ENCODE results near the gene FNBP1L.

DNA sequence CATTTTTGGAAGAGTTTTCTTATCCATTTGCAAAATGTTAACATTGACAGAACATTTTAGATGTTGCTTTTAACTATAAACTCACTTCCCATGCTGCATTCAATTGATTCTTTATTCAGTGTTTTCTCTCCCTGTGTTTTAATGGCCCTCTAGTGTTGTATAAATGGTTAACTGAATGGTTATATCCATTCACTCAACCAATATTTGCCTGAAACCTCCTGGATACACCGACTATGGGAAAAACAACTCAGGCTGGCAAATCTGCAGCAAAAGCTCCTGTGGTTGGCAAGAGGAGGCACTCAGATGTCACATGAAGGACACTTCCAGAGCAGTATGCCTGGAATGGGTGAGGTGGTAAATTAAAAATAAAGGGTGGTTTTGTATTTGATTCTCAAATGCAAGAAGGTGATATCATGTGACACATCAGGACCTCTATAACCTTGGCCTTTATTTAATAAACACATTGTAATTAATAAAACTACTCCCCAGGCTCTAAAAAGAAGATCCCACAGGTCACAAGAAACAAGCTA lies 126.1 kb downstream of the FNBP1L start:
- no peak for TF ChIP-seq ZNF174 (CRISPR knock-in tag; IDR thresholded peaks at IDR 0.05)
- TF ChIP-seq, protein P1, sequence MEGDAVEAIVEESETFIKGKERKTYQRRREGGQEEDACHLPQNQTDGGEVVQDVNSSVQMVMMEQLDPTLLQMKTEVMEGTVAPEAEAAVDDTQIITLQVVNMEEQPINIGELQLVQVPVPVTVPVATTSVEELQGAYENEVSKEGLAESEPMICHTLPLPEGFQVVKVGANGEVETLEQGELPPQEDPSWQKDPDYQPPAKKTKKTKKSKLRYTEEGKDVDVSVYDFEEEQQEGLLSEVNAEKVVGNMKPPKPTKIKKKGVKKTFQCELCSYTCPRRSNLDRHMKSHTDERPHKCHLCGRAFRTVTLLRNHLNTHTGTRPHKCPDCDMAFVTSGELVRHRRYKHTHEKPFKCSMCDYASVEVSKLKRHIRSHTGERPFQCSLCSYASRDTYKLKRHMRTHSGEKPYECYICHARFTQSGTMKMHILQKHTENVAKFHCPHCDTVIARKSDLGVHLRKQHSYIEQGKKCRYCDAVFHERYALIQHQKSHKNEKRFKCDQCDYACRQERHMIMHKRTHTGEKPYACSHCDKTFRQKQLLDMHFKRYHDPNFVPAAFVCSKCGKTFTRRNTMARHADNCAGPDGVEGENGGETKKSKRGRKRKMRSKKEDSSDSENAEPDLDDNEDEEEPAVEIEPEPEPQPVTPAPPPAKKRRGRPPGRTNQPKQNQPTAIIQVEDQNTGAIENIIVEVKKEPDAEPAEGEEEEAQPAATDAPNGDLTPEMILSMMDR (IDR thresholded peaks at IDR 0.05 in 2 of 3, conservative IDR thresholded peaks at IDR 0.05 in 1 of 3; ENCODE audit: insufficient read depth in 2 of 3, low read depth in 1 of 3, low read length in 3 of 3), result no peak
- TF ChIP-seq, protein P2, sequence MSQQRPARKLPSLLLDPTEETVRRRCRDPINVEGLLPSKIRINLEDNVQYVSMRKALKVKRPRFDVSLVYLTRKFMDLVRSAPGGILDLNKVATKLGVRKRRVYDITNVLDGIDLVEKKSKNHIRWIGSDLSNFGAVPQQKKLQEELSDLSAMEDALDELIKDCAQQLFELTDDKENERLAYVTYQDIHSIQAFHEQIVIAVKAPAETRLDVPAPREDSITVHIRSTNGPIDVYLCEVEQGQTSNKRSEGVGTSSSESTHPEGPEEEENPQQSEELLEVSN (IDR thresholded peaks at IDR 0.05; ENCODE audit: borderline replicate concordance in 1 of 2, extremely low read depth in 1 of 2, insufficient read depth in 1 of 2, insufficient read length in 1 of 2, low read depth in 1 of 2, low read length in 1 of 2, poor library complexity in 1 of 2, severe bottlenecking in 1 of 2), result no peak
- TF ChIP-seq SP1 (CRISPR knock-in tag; IDR thresholded peaks at IDR 0.05), result no peak
- TF ChIP-seq CHD4 (IDR thresholded peaks at IDR 0.05; ENCODE audit: insufficient read depth, insufficient replicate concordance, low read depth, low read length, poor library complexity, severe bottlenecking), result no peak
- no peak for TF ChIP-seq HDAC2 (IDR thresholded peaks at IDR 0.05)
- TF ChIP-seq EP300 (IDR thresholded peaks at IDR 0.05; ENCODE audit: low read length), result no peak
- no peak for TF ChIP-seq IRF1 (CRISPR knock-in tag; IDR thresholded peaks at IDR 0.05; ENCODE audit: borderline replicate concordance)
- TF ChIP-seq ZNF175 (CRISPR knock-in tag; IDR thresholded peaks at IDR 0.05; ENCODE audit: low read depth), result no peak
- TF ChIP-seq GABPA (tag; conservative IDR thresholded peaks at IDR 0.05; ENCODE audit: low read depth), result no peak
- TF ChIP-seq ATF2 (CRISPR knock-in tag; IDR thresholded peaks at IDR 0.05), result no peak
